D721Med (cell line): ENCODE data around the gene NMUR2.

Experiments
- DNase-seq: peaks from one replicate; pipeline ENCODE4 v3.0.0; 2011; ENCODE audit warnings: low spot score; ENCODE audit not compliant: insufficient read length
- FAIRE-seq: peaks from 2 replicates; lab custom pipeline; 2011; peaks lifted over from hg19 to GRCh38; lab: Jason Lieb, UNC
- TF ChIP-seq, protein P1 (sequence below): IDR thresholded peaks from 2 replicates; pipeline ENCODE4 v1.5.1; 2012; ENCODE audit warnings: mild to moderate bottlenecking, control low read depth; ENCODE audit not compliant: insufficient read depth; ENCODE audit errors: missing control alignments

Gene NMUR2

DNA sequence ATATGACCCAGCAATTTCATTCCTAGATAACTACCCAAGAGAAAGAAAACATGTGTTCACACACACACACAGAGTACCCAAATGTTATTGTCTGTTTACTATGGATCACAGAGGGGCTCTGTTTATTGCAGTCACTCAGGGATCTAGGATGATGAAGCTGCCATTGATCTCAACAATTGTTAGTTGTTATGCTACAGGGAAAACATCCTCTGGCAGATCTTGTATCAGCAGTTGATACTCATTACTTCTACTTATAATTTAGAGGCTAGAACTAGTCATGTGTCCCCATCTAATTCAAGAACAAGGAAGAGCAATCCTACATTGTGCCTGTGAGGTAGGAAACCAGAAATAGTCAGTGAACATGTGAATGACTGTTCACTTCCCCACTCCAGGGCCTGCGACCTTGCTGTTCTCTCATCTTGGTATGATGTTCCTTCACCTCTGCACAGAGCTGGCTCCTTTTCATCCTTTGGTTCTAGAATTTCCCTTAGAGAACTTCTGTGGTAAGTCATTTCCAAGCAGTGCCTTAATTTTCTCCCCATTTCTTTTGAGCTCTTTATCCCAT, 30.3 kb downstream of the NMUR2 start:
- DNase-seq (no peak), FAIRE-seq (no peak)

DNA sequence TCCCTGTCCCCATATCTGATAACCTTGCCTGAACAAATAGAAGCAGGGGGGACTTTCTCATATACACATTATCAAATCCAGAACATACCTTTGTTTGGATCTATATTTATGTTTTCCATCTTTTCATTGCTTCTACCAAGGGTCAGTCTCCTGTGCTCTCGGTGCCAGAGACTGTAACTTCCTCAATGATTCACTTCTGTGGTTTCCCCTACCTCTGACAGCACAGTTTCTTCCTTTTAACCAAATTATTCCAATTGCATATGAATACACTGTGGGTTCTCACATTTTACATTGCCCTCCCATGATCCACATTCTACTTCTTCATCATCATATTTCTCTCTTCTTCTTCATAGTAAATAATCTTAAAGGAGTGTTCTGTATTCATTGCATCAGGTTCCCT, 32.2 kb downstream of the NMUR2 start:
- FAIRE-seq, result no peak
- no peak for DNase-seq
- TF ChIP-seq, protein P1, sequence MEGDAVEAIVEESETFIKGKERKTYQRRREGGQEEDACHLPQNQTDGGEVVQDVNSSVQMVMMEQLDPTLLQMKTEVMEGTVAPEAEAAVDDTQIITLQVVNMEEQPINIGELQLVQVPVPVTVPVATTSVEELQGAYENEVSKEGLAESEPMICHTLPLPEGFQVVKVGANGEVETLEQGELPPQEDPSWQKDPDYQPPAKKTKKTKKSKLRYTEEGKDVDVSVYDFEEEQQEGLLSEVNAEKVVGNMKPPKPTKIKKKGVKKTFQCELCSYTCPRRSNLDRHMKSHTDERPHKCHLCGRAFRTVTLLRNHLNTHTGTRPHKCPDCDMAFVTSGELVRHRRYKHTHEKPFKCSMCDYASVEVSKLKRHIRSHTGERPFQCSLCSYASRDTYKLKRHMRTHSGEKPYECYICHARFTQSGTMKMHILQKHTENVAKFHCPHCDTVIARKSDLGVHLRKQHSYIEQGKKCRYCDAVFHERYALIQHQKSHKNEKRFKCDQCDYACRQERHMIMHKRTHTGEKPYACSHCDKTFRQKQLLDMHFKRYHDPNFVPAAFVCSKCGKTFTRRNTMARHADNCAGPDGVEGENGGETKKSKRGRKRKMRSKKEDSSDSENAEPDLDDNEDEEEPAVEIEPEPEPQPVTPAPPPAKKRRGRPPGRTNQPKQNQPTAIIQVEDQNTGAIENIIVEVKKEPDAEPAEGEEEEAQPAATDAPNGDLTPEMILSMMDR, result no peak

More for the DNA sequence above, 30.3 kb downstream of the NMUR2 start:
- TF ChIP-seq, protein P1, result no peak

DNA sequence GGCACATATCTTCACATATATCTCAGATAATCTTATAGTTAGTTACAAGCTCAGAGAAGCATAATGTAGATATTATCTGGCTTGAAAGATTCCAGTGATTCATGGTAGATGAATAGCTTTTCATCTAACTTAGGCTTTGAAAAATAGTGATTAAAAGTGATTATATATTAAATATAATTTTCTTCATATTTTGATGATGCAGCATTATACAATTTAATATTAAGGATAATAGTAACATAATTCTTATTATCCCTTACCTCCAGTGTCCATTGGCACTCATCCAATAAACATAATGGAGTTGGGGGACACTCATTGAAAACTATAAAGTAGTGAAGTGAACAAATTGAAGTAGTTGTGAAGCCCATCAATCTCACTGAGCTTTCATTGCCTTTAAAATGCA, 35.8 kb downstream of the NMUR2 start:
- FAIRE-seq (no peak), DNase-seq (no peak)
- TF ChIP-seq, protein P1, result no peak

DNA sequence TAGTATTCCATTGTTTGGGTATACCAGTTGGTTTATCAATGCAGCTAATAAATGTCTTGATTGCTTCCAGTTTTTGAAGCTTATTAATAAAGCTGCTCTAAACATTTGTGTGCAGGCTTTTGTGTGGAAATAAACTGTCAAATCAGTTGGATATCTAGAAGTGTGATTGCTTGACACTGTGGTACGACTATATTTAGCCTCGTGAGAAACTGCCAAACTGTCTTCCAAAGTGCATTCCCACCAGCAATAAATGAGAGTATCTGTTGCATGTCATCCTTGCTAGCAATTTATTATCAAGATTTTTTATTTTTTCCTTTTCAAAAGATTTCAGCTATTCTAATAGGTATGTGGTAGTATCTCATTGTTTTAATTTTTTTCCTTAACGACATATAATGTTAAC, 37.5 kb downstream of the NMUR2 start:
- DNase-seq, result no peak
- no peak for FAIRE-seq
- TF ChIP-seq, protein P1, result no peak

DNA sequence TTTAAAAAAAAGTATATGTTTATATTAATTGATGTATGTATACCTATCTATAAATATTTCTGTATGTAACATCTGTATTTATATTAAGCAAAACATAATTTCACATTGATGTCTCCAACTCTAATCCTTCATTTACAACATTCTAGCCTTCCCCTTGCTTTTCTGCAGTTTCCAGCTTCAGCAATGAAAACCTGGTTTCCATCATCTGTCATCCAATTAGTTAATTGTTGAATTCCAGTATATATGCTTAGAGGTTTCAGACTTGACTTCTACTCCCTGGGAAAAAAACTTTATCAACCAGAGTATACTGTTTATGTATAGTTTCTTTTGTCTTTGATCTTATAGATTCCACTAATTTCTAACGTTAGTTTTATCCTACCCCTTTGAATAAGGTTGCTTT, 38.4 kb downstream of the NMUR2 start:
- FAIRE-seq (no peak), DNase-seq (no peak)
- TF ChIP-seq, protein P1, result no peak

DNA sequence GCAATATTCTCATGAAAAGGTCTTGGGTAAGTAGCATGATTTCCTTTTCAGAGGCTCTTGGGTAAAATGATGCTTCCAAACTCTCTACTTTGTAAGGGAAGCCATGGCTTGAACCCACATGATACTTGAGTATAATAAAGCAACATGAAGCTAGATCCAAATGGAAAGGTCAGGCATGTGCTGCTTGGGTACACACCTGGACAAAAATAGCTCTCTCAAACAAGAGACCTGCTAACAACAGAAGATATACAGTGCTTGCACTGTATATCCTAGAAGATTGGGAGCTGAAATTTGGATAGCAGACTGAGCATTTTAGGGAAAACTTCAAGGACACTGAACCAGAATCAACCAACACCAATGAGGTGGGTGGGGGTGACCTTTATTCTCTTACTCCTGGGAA, 40.2 kb downstream of the NMUR2 start:
- TF ChIP-seq, protein P1, result no peak
- no peak for DNase-seq
- FAIRE-seq, result no peak

DNA sequence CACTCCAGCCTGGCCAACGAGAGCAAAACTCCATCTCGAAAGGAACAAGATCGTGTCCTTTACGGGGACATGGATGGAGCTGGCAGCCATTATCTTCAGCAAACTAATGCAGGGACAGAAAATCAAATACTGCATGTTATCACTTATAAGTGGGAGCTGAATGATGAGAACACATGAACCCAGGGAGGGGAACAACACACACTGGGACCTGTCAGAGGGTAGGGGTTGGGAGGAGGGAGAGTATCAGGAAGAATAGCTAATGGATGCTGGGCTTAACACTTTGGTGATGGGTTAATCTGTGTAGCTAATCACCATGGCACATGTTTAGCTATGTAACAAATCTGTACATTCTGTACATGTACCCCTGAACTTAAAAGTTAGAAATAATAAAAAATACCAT, 40.9 kb downstream of the NMUR2 start:
- DNase-seq, result no peak
- TF ChIP-seq, protein P1, result no peak
- no peak for FAIRE-seq
